Endothelial cell of umbilical vein (primary cell): ENCODE measurements around the gene BCAS3. TPM values are rescaled to one million over a fixed set of nuclear protein-coding genes. Genes with fewer than 3 reads are reported as not detected.
"Not testable (repeated sequence)": the region's sequence is repeated elsewhere in the genome, so short reads cannot be mapped to it uniquely, and the experiment has no call there.

ENCODE experiments used
- BruUV-seq: library from RNA; stranded (reverse); fragments of 400-500 nt; replicated peaks from 2 replicates; lab custom pipeline; 2021; lab: Mats Ljungman, UMichigan
- CTCF ChIA-PET: fragments of 300-600, 350-600 bp; sonication (Branson Sonifier 250); formaldehyde crosslinking; loops from one replicate; lab custom pipeline; 2021; ENCODE audit warnings: antibody characterized with exemption, inconsistent platforms; lab: Charles Lee
- POLR2A ChIA-PET: fragments of 300-600, 350-600 bp; sonication (Branson Sonifier 250); formaldehyde crosslinking; loops from one replicate; lab custom pipeline; 2021; ENCODE audit warnings: antibody characterized with exemption, inconsistent platforms; lab: Charles Lee
- DNase-seq: peaks from one replicate; pipeline ENCODE4 v3.0.0-alpha.2; 2011; ENCODE audit warnings: low read depth, low spot score
- FAIRE-seq: peaks from 2 replicates; lab custom pipeline; 2011; peaks lifted over from hg19 to GRCh38; lab: Jason Lieb, UNC
- H2AFZ ChIP-seq: 2 replicates; pipeline ENCODE4 v1.6.0; 2012; ENCODE audit warnings: low read depth, low read length, control low read depth, inconsistent platforms
- H3K27ac ChIP-seq: 2 replicates; pipeline ENCODE4 v1.5.1; 2011; ENCODE audit warnings: low read depth, mild to moderate bottlenecking, control low read depth, low read length, moderate library complexity; ENCODE audit not compliant: insufficient read depth
- H3K27me3 ChIP-seq, 2 experiments: 2 replicates each; pipeline versions ENCODE4 v1.6.0 to v1.6.1; 2011; ENCODE audit warnings: low read length in 2 of 2, mixed read lengths in 1 of 2; ENCODE audit not compliant: control insufficient read depth in 2 of 2, insufficient read depth in 2 of 2
- H3K36me3 ChIP-seq, 2 experiments: 2 replicates in 1 of 2; 3 replicates in 1 of 2; pipeline ENCODE4 v1.5.1; 2011; ENCODE audit warnings: low read length in 2 of 2, mild to moderate bottlenecking in 1 of 2, moderate library complexity in 1 of 2; ENCODE audit not compliant: control insufficient read depth in 2 of 2, insufficient read depth in 2 of 2; ENCODE audit errors: extremely low read depth in 1 of 2
- H3K4me1 ChIP-seq: 3 replicates; pipeline ENCODE4 v1.5.1; 2011; ENCODE audit warnings: mild to moderate bottlenecking, low read length; ENCODE audit not compliant: control insufficient read depth, insufficient read depth; ENCODE audit errors: extremely low read depth
- H3K4me2 ChIP-seq: 2 replicates; pipeline ENCODE4 v1.6.1; 2011; ENCODE audit warnings: low read length, control low read depth, mixed read lengths; ENCODE audit not compliant: insufficient read depth
- H3K4me3 ChIP-seq, 3 experiments: fragments of 200-600 bp in 1 of 3; sonication (generic), shearing (Covaris generic) in 1 of 3; replicated peaks in 1 of 3; 2 replicates each; pipeline ENCODE4 v1.5.1; 2011 to 2016; ENCODE audit warnings: control low read depth in 3 of 3, low read length in 3 of 3, mild to moderate bottlenecking in 2 of 3, inconsistent platforms in 1 of 3, low read depth in 1 of 3, moderate library complexity in 1 of 3; ENCODE audit not compliant: insufficient read depth in 1 of 3
- H3K79me2 ChIP-seq: 2 replicates; pipeline ENCODE4 v1.6.0; 2012; ENCODE audit warnings: low read length, inconsistent platforms; ENCODE audit not compliant: control insufficient read depth, insufficient read depth
- H3K9ac ChIP-seq: replicated peaks from 2 replicates; pipeline ENCODE3; 2011; ENCODE audit warnings: low read length, control low read depth; ENCODE audit not compliant: insufficient read depth; ENCODE audit errors: extremely low read depth
- H3K9me1 ChIP-seq: replicated peaks from 3 replicates; pipeline ENCODE4 v1.6.0; 2011; ENCODE audit warnings: mild to moderate bottlenecking, low read length; ENCODE audit not compliant: control insufficient read depth, insufficient read depth; ENCODE audit errors: extremely low read depth
- H3K9me3 ChIP-seq: replicated peaks from 2 replicates; pipeline ENCODE4 v1.5.1; 2012; ENCODE audit warnings: low read length, inconsistent platforms; ENCODE audit not compliant: control insufficient read depth, insufficient read depth
- H4K20me1 ChIP-seq: replicated peaks from 2 replicates; pipeline ENCODE3; 2011; ENCODE audit warnings: mild to moderate bottlenecking, low read length; ENCODE audit not compliant: control insufficient read depth, insufficient read depth; ENCODE audit errors: extremely low read depth
- EZH2 ChIP-seq: IDR thresholded peaks from 2 replicates; pipeline ENCODE4 v1.6.1; 2012; ENCODE audit warnings: borderline replicate concordance, low read depth, mild to moderate bottlenecking, moderate library complexity, low read length, inconsistent platforms; ENCODE audit not compliant: severe bottlenecking
- FOS ChIP-seq: IDR thresholded peaks from 2 replicates; pipeline ENCODE4 v1.6.1; 2011; ENCODE audit warnings: mild to moderate bottlenecking, low read length, moderate library complexity, borderline replicate concordance; ENCODE audit not compliant: insufficient read depth
- GATA2 ChIP-seq: IDR thresholded peaks from 2 replicates; pipeline ENCODE4 v1.7.0; 2011; ENCODE audit warnings: low read depth, mild to moderate bottlenecking, moderate library complexity, mixed read lengths, low read length; ENCODE audit not compliant: insufficient read length, insufficient read depth
- JUN ChIP-seq: IDR thresholded peaks from 2 replicates; pipeline ENCODE4 v1.6.1; 2011; ENCODE audit warnings: borderline replicate concordance, low read depth; ENCODE audit not compliant: insufficient read length, insufficient read depth
- MYC ChIP-seq: IDR thresholded peaks from one replicate; pipeline ENCODE4 v1.6.1; 2011; ENCODE audit warnings: mild to moderate bottlenecking, low read depth, low read length
- POLR2A ChIP-seq: IDR thresholded peaks from 2 replicates; pipeline ENCODE4 v1.6.1; 2012; ENCODE audit warnings: low read depth, mild to moderate bottlenecking, control low read depth, low read length
- POLR2AphosphoS5 ChIP-seq: IDR thresholded peaks from 2 replicates; pipeline ENCODE4 v1.6.1; 2012; ENCODE audit warnings: low read depth, mild to moderate bottlenecking, control low read depth, low read length, moderate library complexity; ENCODE audit not compliant: insufficient read depth
- dilution Hi-C: fragments of 300-500 bp; cut with MboI; formaldehyde crosslinking; loops from one replicate; pipeline ENCODE4 v1.15.0; 2019; ENCODE audit warnings: low sequenced_read_pairs; ENCODE audit not compliant: extremely low pct_ligation_motif_present
- intact Hi-C: fragments of 100-400 bp; cut with micrococcal nuclease; formaldehyde crosslinking; loops from one replicate; pipeline ENCODE4 v1.10.0; 2022
- polyA plus RNA-seq, 4 experiments: library from polyadenylated mRNA; depleted of rRNA in 3 of 4; stranded (reverse) in 3 of 4; unstranded in 1 of 4; fragments of >200 nt; gene quantifications; 2 replicates each; pipeline versions ENCODE4 v1.2.1 to v1.2.3, GENCODE V29; 2011 to 2012; ENCODE audit warnings: missing spikeins in 1 of 4
- total RNA-seq: library from RNA; stranded (reverse); gene quantifications from 2 replicates; pipeline ENCODE4 v1.2.3, GENCODE V29; 2021
- TF ChIP-seq, protein P1 (sequence below): IDR thresholded peaks from 2 replicates; pipeline ENCODE4 v1.6.1; 2011; ENCODE audit not compliant: insufficient read depth, insufficient read length
- TF ChIP-seq, protein P2 (sequence below), 2 donors: IDR thresholded peaks; 1 replicate in 1 of 2; 2 replicates in 1 of 2; pipeline ENCODE4 v1.5.1; 2011; ENCODE audit warnings: low read length in 2 of 2, mild to moderate bottlenecking in 2 of 2, moderate library complexity in 2 of 2, control low read depth in 1 of 2, inconsistent platforms in 1 of 2, low read depth in 1 of 2; ENCODE audit not compliant: insufficient read depth in 1 of 2; ENCODE audit errors: extremely low read depth in 1 of 2

BCAS3 gene
- total and polyA plus RNA-seq, 2 donors (not counting 3 experiments of a cell fraction or from before 2014, with no cell fraction given) = 8.2 to 16.0 TPM

DNA sequence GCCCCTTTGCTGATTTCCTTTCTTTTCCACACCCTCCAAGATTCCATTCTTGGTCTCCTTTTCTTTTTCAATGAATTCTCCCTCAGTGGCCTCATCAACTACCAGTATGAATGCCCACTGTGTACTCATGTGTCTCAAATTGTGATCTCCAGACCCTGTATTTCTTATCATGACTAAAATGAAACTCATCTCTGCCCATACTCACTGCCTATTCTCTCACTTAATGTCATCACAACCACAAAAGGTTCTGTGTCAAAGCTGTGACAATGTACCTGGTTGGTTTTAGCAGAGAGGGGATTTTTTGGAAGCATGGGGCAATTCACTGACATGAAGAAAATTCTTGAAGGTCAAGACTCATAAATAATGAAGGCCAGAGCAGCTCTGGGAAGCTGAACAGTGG, 763.0 kb downstream of the BCAS3 start:
- no TSS peak for BruUV-seq
- Histone ChIP-seq H4K20me1 (no peaks in the 10 kb centered on the region), H3K36me3 (no peaks in the 10 kb centered on the region), H3K4me3 (no peak overlapping the region), H3K4me1 (no peaks in the 10 kb centered on the region), H3K9ac (no peak overlapping the region), H3K4me2 (no peak overlapping the region), H3K27ac (no peak overlapping the region), H3K79me2 (no peaks in the 10 kb centered on the region), H2AFZ (no peak overlapping the region), H3K9me1 (no peaks in the 10 kb centered on the region), H3K9me3 (no peaks in the 10 kb centered on the region), H3K27me3 (peaks cover 8 to 11% of the 10 kb centered on the region in 2 experiments)
- CTCF ChIA-PET = no interaction called here
- dilution Hi-C loops = no loop called here
- FAIRE-seq (no peak), DNase-seq (no peak)
- POLR2A ChIA-PET = no interaction called here
- intact Hi-C loops = no loop called here
- TF ChIP-seq GATA2 (no peak), POLR2A (no peak), POLR2AphosphoS5 (no peak), FOS (no peak), EZH2 (no peak), JUN (no peak), MYC (no peak)
- TF ChIP-seq, protein P1, sequence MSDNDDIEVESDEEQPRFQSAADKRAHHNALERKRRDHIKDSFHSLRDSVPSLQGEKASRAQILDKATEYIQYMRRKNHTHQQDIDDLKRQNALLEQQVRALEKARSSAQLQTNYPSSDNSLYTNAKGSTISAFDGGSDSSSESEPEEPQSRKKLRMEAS = no peak
- TF ChIP-seq, protein P2, sequence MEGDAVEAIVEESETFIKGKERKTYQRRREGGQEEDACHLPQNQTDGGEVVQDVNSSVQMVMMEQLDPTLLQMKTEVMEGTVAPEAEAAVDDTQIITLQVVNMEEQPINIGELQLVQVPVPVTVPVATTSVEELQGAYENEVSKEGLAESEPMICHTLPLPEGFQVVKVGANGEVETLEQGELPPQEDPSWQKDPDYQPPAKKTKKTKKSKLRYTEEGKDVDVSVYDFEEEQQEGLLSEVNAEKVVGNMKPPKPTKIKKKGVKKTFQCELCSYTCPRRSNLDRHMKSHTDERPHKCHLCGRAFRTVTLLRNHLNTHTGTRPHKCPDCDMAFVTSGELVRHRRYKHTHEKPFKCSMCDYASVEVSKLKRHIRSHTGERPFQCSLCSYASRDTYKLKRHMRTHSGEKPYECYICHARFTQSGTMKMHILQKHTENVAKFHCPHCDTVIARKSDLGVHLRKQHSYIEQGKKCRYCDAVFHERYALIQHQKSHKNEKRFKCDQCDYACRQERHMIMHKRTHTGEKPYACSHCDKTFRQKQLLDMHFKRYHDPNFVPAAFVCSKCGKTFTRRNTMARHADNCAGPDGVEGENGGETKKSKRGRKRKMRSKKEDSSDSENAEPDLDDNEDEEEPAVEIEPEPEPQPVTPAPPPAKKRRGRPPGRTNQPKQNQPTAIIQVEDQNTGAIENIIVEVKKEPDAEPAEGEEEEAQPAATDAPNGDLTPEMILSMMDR (IDR thresholded peaks at IDR 0.05; ENCODE audit: extremely low read depth in 1 of 2, insufficient read depth in 1 of 2, low read depth in 1 of 2, low read length in 2 of 2) = no peak

DNA sequence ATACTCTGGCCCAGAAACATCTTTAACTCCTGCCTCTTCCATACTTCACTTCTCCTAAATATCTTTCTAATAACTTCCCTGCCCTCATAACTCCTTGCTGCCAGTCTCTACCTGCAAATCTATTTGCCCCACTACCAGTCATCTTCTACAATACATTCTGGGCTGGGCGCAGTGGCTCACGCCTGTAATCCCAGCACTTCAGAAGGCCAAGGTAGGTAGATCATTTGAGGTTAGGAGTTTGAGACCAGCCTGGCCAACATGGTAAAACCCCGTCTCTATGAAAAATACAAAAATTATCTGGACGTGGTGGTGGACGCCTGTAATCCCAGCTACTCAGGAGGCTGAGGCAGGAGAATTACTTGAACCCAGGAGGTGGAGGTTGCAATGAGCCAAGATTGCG, 763.9 kb downstream of the BCAS3 start:
- H4K20me1 ChIP-seq, H3K9me1 ChIP-seq, H3K4me3 ChIP-seq, H2AFZ ChIP-seq, dilution Hi-C loops, H3K79me2 ChIP-seq, CTCF ChIA-PET, POLR2A ChIA-PET, H3K4me1 ChIP-seq, H3K4me2 ChIP-seq, intact Hi-C loops, H3K36me3 ChIP-seq, H3K27ac ChIP-seq, FAIRE-seq, H3K9ac ChIP-seq, H3K9me3 ChIP-seq, BruUV-seq, DNase-seq: not testable (repeated sequence)
- peaks cover 11 to 15% of the 10 kb centered on the region in 2 experiments for H3K27me3 ChIP-seq
